T-helper 9 cell (primary cell): ENCODE measurements around the gene ABCF1.

Source experiments
- DNase-seq: peaks from one replicate; pipeline ENCODE4 v3.0.0-alpha.2; 2020

The ABCF1 gene

DNA sequence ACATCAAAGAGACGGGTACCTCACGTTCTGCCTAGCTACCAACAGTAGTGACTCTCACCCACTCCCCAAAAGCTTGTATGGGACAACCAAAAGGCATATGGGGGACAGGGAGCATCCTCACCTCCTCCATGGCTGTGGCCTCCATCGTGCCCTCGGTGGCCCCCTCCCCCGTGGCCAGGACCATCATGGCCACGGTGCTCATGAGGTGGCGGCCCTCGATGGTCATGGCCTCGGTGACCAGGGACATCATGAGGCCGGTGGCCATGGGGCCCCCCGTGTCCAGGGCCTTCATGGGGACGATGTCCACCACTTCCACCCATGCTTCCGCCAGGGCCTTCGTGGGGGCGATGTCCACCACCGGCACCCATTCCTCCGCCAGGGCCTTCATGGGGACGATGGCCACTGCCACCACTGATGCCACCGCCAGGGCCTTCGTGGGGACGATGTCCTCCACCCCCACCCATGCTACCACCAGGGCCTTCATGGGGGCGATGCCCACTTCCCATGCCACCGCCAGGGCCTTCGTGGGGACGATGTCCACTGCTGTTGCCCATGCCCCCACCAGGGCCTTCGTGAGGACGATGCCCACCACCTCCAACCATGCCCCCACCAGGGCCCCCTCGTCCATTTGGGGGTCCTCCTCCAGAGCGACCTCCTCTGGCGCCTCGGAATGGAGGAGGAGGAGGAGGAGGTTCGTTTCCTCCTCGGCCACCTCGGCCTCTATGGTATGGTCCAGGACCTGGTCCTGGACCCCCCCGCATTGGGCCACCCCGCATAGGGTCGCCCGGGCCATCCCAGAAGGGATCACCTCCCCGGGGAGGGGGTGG lies 30.8 kb downstream of the ABCF1 start:
- DNase-seq = no peak

DNA sequence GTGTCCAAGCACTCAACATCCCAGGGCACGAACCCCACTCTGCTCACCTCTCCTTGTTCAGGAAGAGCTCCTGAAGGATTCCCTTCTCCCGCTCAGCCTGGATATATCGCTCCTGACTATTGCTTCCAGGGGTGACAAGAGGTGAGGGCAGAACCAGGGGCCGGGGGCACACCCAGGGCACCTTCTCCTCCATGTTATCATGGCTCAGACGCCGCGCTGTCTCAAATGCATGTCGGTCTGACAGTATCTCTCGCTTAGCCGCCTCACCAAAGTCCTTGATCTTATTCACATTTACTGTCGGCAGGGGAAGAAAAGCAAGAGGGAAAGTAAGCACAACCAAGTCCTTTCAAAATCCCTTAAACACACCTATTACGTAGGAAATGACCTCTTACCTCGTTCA lies 32.7 kb downstream of the ABCF1 start:
- no peak for DNase-seq

DNA sequence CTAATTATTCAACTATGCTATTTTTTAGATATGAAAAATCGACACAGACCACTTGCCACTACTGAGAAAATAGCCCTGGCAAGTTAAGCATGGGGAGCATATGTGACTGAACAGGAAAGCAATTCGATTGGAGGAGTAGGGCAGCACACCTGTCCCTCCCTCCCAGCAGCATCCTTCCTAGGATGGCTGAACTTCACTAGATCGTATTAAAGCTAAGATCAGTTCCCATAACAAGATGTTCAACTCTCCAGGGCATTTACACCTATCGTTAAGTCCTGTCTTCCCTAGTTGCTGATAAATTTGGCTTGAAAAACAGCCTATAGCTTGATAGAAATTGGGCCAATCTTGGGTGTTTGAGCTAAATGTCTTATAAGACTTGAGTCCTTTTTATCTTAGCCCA lies 38.8 kb downstream of the ABCF1 start:
- no peak for DNase-seq

DNA sequence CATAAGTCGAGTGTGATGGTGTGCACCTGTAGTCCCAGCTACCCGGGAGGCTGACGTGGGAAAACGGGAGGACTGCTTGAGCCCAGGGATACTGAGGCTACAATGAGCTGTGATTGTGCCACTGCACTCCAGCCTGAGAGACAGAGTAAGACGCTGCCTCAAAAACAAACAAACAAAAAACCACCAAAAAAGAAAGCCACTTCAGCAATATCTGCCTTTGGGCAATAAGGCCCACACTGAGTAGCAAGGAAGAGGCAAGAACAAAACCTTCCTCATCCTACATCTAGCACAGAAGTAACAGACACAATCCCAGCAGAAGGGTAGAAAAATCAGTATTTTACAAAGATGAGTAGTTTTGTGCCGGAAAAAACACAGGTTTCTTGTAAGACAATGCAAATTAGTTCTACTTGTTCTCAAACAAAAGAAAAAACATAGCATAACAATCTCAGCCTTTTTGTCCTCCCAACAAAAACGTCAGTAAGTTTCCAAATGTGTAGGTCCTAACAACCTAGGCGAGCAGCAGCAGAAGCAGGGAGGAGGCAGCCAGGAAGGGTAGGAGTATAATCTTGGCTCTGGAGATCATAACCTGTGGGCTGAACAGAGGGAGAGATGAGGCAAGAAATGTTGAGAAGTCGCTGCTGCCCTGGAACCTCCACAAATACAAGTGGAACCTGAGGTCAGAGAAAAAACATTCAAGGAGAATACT lies 40.1 kb downstream of the ABCF1 start:
- DNase-seq = no peak

DNA sequence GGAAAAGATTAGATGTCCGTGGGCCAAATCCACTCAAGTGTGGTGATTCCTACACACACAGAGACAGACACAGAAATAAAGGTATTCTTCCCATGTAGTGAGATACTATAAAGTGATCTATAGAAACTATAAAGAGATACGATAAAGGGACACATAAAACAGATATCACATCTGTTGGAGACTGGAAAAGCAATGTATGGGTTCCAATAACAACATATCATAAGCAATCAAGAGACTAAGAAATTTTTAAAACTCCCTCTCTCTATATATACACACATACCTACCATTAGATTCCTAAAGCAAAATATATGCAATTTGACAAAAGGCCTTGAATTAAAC lies 40.6 kb downstream of the ABCF1 start:
- no peak for DNase-seq

DNA sequence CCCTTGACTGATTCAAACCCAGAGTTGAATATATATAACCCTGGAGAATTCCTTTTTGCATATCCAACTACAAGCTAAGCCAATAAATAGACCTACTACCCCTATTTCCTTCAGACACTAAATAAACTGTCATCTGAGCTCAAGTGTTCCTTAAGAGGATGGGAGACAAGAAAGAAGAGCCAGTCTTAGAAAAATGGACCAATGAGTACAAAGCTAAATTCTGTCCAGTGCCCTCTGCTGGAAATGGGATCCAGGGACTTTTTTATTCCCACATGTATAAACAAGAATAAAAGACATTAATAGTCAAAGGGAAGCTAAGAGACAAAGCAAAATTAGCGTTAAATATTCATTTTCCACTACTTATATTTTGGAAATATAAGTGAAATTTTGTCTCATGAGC lies 41.0 kb downstream of the ABCF1 start:
- DNase-seq = no peak

DNA sequence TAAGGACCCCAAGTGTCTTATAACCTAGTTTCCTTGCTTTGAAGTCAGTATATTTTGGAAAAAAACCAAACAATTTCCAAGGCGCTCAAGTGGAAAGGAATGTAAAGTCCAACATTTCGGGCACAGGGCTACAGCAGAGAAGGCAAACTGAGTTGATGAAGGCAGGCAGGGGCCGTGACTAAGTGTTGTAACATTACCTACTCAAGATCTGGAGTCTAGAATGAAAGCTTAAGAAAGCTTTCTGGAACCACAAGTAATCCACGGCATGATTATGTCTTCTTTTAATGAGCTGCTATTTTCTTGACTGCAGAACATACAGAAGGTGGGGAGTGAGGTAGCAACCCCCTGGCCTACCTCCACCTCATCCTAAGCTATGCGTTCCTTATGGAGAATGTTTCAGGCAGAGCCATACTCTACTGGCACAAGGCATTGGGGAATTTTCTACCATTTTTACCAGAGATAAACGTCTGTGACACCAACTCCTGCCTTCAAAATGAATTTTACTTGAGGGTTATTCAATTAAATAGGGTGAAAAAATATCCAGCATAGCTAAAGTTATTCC lies 41.5 kb downstream of the ABCF1 start:
- no peak for DNase-seq

DNA sequence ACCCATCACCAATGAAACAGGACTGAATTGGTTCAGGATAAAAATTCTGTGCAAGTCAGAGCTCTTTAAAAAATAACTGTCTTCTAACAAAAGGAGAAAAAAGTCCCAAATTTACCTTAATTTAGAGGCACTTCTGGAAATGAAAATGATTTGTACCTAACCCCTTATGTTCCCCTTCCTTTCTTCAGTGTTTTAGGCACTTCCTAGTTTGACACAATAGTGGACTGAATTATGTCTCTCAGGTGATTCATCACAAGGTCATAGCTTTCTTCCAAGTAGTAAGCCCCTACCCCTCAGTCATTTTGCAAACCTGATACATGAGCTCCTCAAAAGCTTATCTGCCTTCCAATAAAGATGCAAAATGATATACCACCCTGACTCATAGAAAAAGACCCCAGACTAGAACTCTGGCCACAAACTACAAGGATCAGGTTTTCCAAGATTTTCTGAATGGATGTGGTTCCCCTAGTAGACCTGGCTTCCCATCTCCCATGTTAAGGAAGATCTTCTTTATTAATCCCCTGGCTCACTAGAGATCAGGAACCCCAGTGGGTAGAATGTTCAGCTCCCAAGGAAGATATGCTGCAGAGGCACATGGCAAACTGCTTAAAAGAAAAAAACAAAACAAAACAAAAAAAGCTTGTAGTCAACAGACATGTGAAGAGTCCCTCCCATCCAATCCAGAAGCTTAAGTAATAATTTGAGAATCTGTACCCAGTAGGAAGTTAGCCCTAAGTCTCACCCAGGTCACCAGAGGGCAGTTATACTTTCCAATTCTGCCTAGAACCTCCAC lies 42.2 kb downstream of the ABCF1 start:
- DNase-seq = no peak

DNA sequence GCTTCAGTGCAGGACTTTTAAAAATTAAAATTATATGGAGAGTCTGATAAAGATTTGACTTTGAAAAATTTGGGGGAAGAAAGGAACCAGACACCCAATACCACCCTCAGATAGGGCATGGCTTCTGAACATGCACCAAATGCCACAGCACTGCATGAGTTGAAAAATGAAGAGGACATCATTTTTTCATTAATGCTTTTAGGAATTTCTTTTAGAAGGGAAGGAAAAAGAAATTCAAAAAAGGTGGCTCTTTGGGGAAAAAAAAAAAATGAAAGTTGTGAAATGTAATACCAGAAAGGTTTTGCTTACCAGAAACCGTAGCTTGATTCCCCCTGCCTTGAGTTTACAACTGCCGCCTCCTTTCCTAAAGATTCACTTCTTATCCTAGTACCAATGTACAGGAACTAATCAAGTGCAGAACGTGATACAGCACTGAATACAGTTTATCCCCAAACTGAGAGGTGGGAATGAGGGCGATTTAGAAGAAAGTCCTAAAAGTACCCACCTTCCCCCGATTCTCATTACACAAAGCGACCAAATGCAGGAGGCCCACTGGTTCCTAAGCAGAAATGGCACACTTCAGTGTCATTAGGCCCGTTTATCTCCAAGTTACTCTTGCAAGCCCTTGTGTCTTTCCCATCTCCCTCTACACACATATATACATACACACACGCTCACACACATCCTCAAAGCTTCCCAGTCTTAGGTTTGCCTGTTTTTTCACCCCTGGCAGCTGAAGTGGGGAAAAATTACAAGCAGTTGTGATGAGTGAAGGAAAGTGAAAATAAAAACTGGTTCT lies 43.0 kb downstream of the ABCF1 start:
- DNase-seq = no peak

DNA sequence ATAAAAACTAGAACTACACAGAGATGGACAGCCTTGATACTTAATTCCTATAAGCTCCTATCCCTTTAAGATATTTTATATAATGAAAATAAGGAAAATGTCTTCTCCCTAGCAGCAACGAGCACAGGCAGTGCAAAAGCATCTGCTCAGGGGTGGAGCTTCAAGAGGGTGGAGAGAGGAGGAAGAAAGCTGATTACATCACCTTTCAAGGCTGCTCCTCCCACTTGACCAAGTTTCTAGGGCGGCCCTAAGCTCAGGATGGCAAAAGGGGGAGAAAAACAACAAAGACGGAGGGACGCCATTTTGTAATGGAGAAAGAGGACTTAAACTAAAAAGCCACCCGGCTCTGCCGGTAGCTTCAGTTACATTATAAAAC lies 43.6 kb downstream of the ABCF1 start:
- peak; percentile 65 for DNase-seq

DNA sequence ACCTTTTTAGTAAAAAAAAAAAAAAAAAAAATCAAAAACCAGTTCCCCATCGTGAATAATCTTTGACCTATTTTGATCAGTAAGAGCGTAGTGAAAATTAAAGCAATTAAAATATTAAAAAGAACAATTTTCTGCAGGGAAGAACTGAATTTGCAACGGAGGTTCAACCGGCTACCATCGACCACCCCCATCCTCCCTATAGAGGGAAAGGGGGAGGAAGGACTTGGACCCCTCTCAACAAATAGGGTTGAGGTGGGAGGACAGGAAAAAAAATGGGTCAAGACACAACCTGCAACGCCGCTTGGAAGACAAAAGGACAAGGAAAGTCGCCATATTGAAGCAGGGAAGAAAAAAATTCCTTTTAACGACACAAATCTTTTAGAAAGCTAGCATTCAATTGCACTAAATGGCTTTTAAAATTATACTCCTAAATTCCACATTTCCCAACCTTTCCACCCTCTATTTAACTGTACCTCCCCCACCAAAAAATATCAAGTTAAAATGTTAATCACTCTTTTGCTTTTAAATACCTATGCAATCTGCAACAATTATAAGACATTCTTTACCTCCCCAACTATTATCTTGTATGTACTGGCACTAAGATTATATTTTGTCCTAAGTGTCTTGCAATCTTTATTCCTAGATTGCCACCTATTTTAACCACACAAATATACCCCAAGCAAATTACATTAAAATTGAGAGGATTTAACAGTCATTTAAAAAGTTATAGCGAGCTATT lies 44.1 kb downstream of the ABCF1 start:
- no peak for DNase-seq

DNA sequence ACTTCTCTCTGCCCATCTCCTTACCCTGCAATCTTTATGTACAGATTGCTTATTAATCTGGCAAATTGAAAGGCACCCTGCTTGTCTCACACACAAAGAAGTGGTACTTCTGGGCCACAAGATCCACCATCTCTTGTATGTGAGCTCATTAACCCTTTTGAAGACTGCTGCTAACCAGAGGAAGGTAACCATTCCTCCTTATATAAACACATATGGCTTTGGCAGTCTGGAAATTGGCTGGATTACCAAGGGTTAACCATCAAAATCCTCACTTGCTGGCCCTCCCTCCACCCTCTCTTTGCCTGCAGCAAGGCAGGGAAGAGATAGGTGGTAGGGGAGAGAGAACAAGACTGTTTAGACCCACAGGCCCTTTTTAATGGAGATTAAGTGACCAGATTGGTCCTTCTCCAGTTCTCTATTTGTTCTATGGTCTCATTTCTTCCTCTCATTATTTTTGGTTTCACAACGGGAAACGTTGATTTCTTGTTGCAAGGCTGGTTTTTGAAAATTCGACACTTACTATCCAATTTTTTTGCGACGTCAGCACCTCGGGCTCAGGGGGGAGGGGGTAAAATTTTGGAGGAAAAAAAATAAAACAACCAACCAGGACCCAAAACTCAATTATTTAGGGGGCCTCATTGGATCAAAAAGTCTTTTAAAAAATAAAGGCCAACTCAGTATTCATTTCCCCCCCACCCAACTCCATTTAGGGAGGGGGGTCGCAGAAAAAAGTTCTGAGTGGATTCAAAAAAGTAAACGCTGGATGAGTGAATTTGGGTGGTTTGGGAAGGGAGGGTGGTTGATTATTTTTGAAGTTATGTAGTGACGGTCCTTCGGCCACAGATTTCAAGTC lies 44.9 kb downstream of the ABCF1 start:
- no peak for DNase-seq

DNA sequence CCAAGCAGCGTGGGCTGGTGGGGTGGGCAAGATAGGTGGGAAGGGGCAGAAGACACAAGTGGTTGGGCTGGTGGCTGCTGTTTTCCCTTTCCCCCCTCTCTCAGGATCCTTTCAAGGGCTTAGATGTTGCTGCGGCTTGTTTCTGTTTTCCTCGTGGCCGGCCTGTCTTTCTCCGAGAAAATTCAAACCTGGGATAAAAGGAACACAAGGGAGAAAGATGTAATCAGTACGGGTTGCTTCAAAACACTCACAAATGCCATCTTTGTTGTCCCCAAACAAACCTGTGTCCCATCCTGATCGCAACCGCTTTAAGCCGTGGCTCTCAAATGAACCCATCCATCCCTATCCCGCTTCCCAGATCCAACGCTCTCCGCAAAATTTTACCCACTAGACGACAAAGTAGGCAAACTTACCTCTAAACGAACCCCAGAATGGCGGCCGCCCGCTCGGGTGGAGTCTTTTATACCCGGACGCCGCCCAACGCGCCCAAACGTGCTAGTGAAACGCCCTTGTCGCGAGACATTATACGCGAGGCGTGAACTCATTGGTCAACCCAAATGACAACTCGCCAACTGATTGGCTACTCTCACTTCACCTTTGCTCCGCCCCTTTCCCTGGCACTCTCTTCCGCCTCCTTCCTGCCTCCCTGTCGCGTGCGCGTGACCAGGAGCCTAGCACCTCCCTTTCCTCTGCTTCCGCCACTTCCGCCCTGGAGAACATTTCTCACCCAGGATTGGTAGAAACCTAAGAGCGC lies 45.7 kb downstream of the ABCF1 start, which contains the start of gene PPP1R10:
PPP1R10 (minus strand) TSS at position 433 of the 754 bp plus-strand sequence. CDS start 7,299 bp downstream, outside the sequence.
- DNase-seq = peak; percentile 92

DNA sequence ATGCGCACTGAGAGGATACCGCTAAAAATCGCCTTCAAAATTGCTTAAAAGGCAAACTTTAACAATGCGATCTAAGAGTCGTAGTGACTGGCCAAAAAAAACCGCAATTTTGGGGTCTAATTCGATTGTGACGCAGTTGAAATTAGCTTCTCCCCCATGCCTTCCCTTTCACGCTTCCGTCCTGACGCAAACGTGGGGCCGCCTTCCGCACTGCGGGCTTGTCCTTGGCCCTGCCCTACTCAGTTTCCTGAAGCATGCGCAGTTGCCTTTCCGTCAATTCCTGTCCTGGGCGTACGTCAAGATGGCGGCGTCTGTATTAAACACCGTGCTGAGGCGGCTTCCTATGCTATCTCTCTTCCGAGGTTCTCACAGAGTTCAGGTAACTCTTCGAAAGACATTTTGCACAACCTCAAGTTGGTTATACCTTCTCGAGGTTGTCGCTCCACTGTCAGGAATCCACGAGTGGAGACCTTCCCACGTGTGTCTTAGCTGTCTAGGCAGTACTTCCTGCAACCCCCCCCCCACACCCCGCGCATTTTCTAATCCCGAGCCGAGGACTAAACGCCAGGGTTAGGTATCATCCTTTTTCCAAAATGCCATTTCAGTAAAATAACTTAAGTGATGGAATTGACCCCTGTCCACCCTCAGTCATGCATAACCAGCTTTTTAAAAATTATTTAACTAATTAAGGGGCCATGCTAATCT lies 46.5 kb downstream of the ABCF1 start, which contains the start of gene MRPS18B:
MRPS18B (plus strand) TSS at position 276 of the 705 bp plus-strand sequence; CDS start at position 302, 26 bp downstream.
- peak; percentile 95 for DNase-seq

DNA sequence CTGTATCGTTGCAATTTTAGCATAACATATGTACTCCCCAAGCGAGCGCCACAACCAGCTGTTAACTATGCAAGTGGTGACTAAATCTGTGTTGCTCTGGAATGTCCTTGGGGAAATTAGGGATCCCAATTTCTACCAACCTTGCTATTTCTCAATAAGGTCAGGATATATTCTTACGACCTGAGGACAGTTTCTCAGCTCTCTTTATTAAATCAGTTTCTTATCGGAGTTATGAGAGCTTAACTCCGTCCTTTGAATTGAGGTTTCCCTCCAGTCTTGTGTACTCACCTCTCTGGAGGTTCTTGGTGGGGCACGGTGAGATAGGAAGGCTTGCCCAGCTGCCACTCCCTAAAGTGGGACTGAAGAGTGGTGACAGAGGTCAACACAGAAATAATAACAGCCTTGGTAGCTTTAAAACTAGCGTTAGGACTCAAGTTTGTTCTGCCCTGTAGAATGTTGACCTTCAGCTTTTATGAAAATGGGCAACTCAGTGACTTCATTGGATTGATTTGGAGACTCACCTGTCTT lies 47.1 kb downstream of the ABCF1 start:
- DNase-seq = no peak

DNA sequence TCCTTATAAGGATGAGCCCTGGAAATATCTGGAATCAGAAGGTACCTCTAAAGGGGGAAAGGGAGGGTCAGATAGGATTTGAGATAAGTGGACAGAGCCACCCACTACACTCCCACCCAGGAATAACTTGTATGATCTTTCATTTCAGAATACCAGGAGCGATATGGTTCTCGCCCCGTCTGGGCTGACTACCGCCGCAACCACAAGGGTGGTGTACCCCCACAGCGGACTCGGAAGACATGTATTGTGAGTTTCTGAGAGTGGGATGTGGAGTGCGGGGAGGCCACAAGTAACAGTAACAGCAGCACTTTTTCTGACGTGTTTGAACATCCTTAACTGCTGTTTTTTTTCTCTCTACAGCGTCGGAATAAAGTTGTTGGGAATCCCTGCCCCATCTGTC lies 48.3 kb downstream of the ABCF1 start:
- DNase-seq = no peak

DNA sequence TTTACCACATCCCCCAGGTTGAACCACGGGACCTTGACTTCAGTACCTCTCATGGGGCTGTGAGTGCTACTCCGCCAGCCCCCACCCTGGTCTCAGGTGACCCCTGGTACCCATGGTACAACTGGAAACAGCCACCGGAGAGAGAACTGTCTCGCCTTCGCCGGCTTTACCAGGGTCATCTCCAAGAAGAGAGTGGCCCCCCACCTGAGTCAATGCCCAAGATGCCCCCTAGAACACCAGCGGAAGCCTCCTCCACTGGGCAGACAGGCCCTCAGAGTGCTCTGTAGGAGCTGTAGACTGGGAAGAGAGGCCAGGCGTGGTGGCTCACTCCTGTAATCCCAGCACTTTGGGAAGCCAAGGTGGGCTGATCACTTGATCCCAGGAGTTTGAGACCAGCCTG lies 54.3 kb downstream of the ABCF1 start:
- no peak for DNase-seq

DNA sequence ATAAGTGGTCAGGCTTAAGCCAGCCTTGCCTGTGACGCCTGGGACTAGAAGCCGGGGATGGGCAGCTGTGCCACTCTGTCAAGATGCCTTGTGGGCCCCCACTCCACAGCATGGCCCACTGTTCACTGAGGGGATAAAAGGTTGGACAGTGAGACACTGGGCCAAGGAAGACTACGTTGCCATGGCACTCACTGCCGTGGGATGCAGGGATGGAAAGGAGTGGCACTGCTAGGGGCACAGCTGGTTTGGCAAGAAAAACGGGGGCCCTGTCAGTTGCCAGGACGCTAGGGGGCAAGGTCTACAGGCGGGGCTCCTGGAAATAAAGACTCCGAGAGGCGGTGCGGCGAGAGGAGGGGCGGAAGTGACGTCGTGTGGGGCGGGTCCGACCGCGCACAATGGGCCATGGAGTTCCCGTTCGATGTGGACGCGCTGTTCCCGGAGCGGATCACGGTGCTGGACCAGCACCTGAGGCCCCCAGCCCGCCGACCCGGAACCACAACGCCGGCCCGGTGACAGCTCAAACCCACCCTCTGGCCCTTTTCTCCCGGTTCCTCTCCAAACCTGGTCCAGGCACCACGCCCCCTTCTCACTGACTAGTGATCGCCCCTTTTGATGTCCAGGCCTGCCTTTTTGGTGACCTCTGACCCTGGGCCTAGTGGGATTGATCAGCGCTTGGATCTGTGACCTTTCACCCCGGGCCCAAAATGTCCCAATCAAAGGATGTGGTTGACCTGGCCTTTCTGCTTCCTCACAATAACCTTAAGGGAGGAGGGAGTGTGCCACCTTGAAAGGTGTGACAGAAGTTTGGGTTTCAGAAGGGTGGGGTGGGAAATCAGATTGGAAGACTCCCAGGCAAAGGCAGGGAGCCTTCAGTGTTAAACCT lies 55.5 kb downstream of the ABCF1 start, which contains the start of gene ATAT1:
ATAT1 (plus strand) TSS at position 391 of the 883 bp plus-strand sequence.
- peak; percentile 86 for DNase-seq
